K562 (cell line): ENCODE data around the gene CREB3L2. TPM values are rescaled to one million over a fixed set of nuclear protein-coding genes. Genes with fewer than 3 reads are reported as not detected.
A peak's percentile ranks its signal among the peaks of the same experiment; 100 is the strongest.

ENCODE experiments used
- ATAC-seq: fragments of 200-7000 bp; cut with Tn5 transposase; 3 replicates; pipeline ENCODE4 v1.9.1; 2020; ENCODE audit warnings: moderate library complexity
- BruUV-seq: library from RNA; stranded (reverse); fragments of 400-500 nt; replicated peaks from 2 replicates; lab custom pipeline; 2021; lab: Mats Ljungman, UMichigan
- CTCF ChIA-PET: fragments of 300-600 bp; formaldehyde crosslinking; extraction: SDS; loops from one replicate; lab custom pipeline; 2021; ENCODE audit warnings: low intra/inter-chr PET ratio; lab: Yijun Ruan, JAX
- POLR2A ChIA-PET: fragments of 300-600, 350-650 bp; sonication (Branson Sonifier 250); formaldehyde crosslinking; extraction: SDS; loops from one replicate; lab custom pipeline; 2021; ENCODE audit warnings: antibody characterized with exemption, inconsistent platforms; lab: Yijun Ruan, JAX
- DNase-seq, 4 experiments: peaks; one replicate each; pipeline versions ENCODE4 v3.0.0 to v3.0.0-alpha.2; 2011 to 2018; ENCODE audit warnings: low spot score in 3 of 4, mixed read lengths in 3 of 4; ENCODE audit errors: extremely low read depth in 1 of 4
- FAIRE-seq: peaks from 2 replicates; lab custom pipeline; 2011; peaks lifted over from hg19 to GRCh38; lab: Jason Lieb, UNC
- H2AFZ ChIP-seq: 2 replicates; pipeline ENCODE4 v1.6.0; 2011; ENCODE audit warnings: low read depth, low read length, control low read depth, inconsistent platforms
- H3K27ac ChIP-seq: fragments of 200-600 bp; 3 replicates; pipeline ENCODE4 v1.8.0; 2011; ENCODE audit warnings: low read depth, mild to moderate bottlenecking, control low read depth, inconsistent platforms, low read length, moderate library complexity, mixed read lengths; ENCODE audit errors: extremely low read depth
- H3K27me3 ChIP-seq, 2 experiments: fragments of 300-600 bp in 1 of 2; 2 replicates in 1 of 2; 3 replicates in 1 of 2; pipeline versions ENCODE4 v1.6.0 to v1.8.0; 2011; ENCODE audit warnings: inconsistent platforms in 2 of 2, low read length in 2 of 2, mild to moderate bottlenecking in 1 of 2, mixed read lengths in 1 of 2, moderate library complexity in 1 of 2; ENCODE audit not compliant: control insufficient read depth in 2 of 2, insufficient read depth in 2 of 2
- H3K36me3 ChIP-seq: fragments of 300-600 bp; 3 replicates; pipeline ENCODE4 v1.8.0; 2011; ENCODE audit warnings: mild to moderate bottlenecking, low read length, inconsistent platforms; ENCODE audit not compliant: control insufficient read depth, insufficient read depth
- H3K4me1 ChIP-seq, 2 experiments: fragments of 200-600 bp in 1 of 2; replicated peaks in 1 of 2; 2 replicates in 1 of 2; 3 replicates in 1 of 2; pipeline versions ENCODE4 v1.5.1 to v1.8.0; 2011; ENCODE audit warnings: inconsistent platforms in 2 of 2, low read length in 2 of 2, mild to moderate bottlenecking in 1 of 2, mixed read lengths in 1 of 2, moderate library complexity in 1 of 2; ENCODE audit not compliant: control insufficient read depth in 2 of 2, insufficient read depth in 2 of 2
- H3K4me2 ChIP-seq: 2 replicates; pipeline ENCODE4 v1.6.1; 2011; ENCODE audit warnings: low read length, control low read depth, inconsistent platforms, mixed read lengths; ENCODE audit not compliant: insufficient read depth
- H3K4me3 ChIP-seq: fragments of 200-600 bp; sonication (generic), shearing (Covaris generic); 2 replicates; pipeline ENCODE4 v1.5.1; 2016; ENCODE audit warnings: control low read depth, inconsistent platforms
- H3K79me2 ChIP-seq: fragments of 200-600 bp; 3 replicates; pipeline ENCODE4 v1.8.0; 2011; ENCODE audit warnings: low read length, inconsistent platforms; ENCODE audit not compliant: control insufficient read depth, insufficient read depth
- H3K9ac ChIP-seq, 2 experiments: 2 replicates each; pipeline versions ENCODE4 v1.6.0 to v1.6.1; 2011; ENCODE audit warnings: low read depth in 2 of 2, low read length in 2 of 2, control low read depth in 1 of 2, inconsistent platforms in 1 of 2, mild to moderate bottlenecking in 1 of 2, mixed read lengths in 1 of 2; ENCODE audit not compliant: insufficient read depth in 1 of 2
- H3K9me1 ChIP-seq: one replicate; pipeline ENCODE4 v1.6.0; 2011; ENCODE audit warnings: inconsistent platforms, mild to moderate bottlenecking, low read length, moderate library complexity; ENCODE audit not compliant: control insufficient read depth, insufficient read depth
- H3K9me3 ChIP-seq: replicated peaks from 2 replicates; pipeline ENCODE4 v1.5.1; 2011; ENCODE audit warnings: low read depth, low read length, inconsistent platforms; ENCODE audit not compliant: control insufficient read depth, insufficient read depth
- H4K20me1 ChIP-seq: replicated peaks from 2 replicates; pipeline ENCODE4 v1.6.1; 2011; ENCODE audit warnings: low read length, inconsistent platforms, mixed read lengths; ENCODE audit not compliant: control insufficient read depth, insufficient read depth
- CHD1 ChIP-seq: fragments of 200-600 bp; sonication (generic); IDR thresholded peaks from one replicate; pipeline ENCODE4 v1.6.1; 2012; ENCODE audit warnings: mild to moderate bottlenecking, moderate library complexity, low read length, inconsistent platforms
- ERF ChIP-seq: fragments of 450-650 bp; formaldehyde crosslinking; IDR thresholded peaks from 2 replicates; pipeline ENCODE4 v1.4.0; 2020; ENCODE audit warnings: mild to moderate bottlenecking, mixed read lengths
- GABPA ChIP-seq: fragments of 200-800 bp; sonication (Bioruptor generic); conservative IDR thresholded peaks from 2 replicates; pipeline ENCODE4 v1.6.1; 2016; ENCODE audit warnings: low read depth, missing genetic modification characterization, missing compliant biosample characterization
- RNF2 ChIP-seq: sonication (generic); IDR thresholded peaks from 2 replicates; pipeline ENCODE4 v1.6.1; 2016
- STAT5A ChIP-seq: IDR thresholded peaks from 2 replicates; pipeline ENCODE4 v1.6.1; 2012; ENCODE audit warnings: low read length, inconsistent platforms, borderline replicate concordance
- TAL1 ChIP-seq: fragments of 450-650 bp; IDR thresholded peaks from 2 replicates; pipeline ENCODE4 v1.6.1; 2016; ENCODE audit warnings: mild to moderate bottlenecking
- ZC3H11A ChIP-seq: IDR thresholded peaks from 2 replicates; pipeline ENCODE4 v1.6.1; 2012; ENCODE audit warnings: low read depth, low read length, improper control_type of control experiment
- WGBS: fragments of 100-300 bp; shearing (Covaris generic); methylation state at CpG from one replicate; pipeline ENCODE4 v1.1.6; 2016; ENCODE audit warnings: low coverage, mixed read lengths; ENCODE audit not compliant: insufficient coverage; ENCODE audit errors: missing lambda C conversion rate; 5-methylcytosine and 5-hydroxymethylcytosine counted together
- in situ Hi-C: fragments of 300-500 bp; cut with MboI; formaldehyde crosslinking; loops from 4 replicates; pipeline ENCODE4 v1.15.0; 2018; ENCODE audit warnings: inconsistent platforms, mixed read lengths
- intact Hi-C: fragments of 100-400 bp; cut with micrococcal nuclease; formaldehyde crosslinking; loops from 2 replicates; pipeline ENCODE4 v1.14.2; 2022
- polyA plus RNA-seq, 8 experiments: library from polyadenylated mRNA; depleted of rRNA in 4 of 8; stranded (reverse) in 5 of 8; unstranded in 3 of 8; fragments of >200 nt; fragmentation: Nextera tagmentation in 2 of 8; fragmentation: Illumina TruSeq in 1 of 8; extraction: Ambion mirVana in 2 of 8; extraction: Trizol in 1 of 8; gene quantifications; 2 replicates each; pipeline versions ENCODE4 v1.2.1 to v1.2.3, GENCODE V29; 2011 to 2014; ENCODE audit warnings: inconsistent platforms in 1 of 8, missing spikeins in 1 of 8
- total RNA-seq, 7 experiments: library from RNA; depleted of rRNA in 6 of 7; stranded (reverse); fragments of >200 nt in 6 of 7; fragmentation: Illumina TruSeq in 2 of 7; extraction: Trizol in 2 of 7; gene quantifications; 2 replicates each; pipeline versions ENCODE4 v1.2.1 to v1.2.3, GENCODE V29; 2011 to 2021; ENCODE audit warnings: low replicate concordance in 1 of 7
- TF ChIP-seq, protein P1 (sequence below): fragments of 200-800 bp; sonication (Bioruptor generic); IDR thresholded peaks from 2 replicates; pipeline ENCODE4 v1.6.1; 2016; ENCODE audit warnings: missing genetic modification characterization, missing compliant biosample characterization
- TF ChIP-seq, protein P2 (sequence below): fragments of 250-450 bp; sonication (Bioruptor Pico); IDR thresholded peaks from 2 replicates; pipeline ENCODE4 v1.5.0; 2021; ENCODE audit warnings: mild to moderate bottlenecking, borderline replicate concordance

Gene CREB3L2
- total and polyA plus RNA-seq, 9 of the 15 experiments (the other 6 are each of a cell fraction or from before 2014, with no cell fraction given): 7.1 to 45.6 (median 15.8) TPM

- no peak for ATAC-seq
- Histone ChIP-seq H3K27ac (no peak overlapping the region), H3K9me1 (no peaks in the 10 kb centered on the region), H4K20me1 (no peaks in the 10 kb centered on the region), H2AFZ (no peak overlapping the region), H3K4me3 (no peak overlapping the region), H3K36me3 (peaks cover 14% of the 10 kb centered on the region), H3K4me2 (no peak overlapping the region), H3K27me3 (no peaks in the 10 kb centered on the region), H3K9ac (no peak overlapping the region), H3K4me1 (peaks cover 19 to 61% of the 10 kb centered on the region in 2 experiments), H3K79me2 (peaks cover 79% of the 10 kb centered on the region), H3K9me3 (no peaks in the 10 kb centered on the region)
- intact Hi-C loops (no loop called here), in situ Hi-C loops (no loop called here)
- POLR2A ChIA-PET: interaction anchor here (0.6 to 2.0 kb wide), 2 partner anchors 10 to 393 kb away, joined by 3 to 5 read pairs; no protein-coding TSS in a partner anchor
- no TSS peak for BruUV-seq
- CTCF ChIA-PET: interaction anchor here (0.5 kb wide), 1 partner anchor 656 kb away, joined by 3 read pairs; no protein-coding TSS in a partner anchor
- DNase-seq: no peak
- WGBS: 76% methylated on average over 5 of the region's 5 CpGs
- FAIRE-seq: no peak
- no peak for TF ChIP-seq STAT5A
- TF ChIP-seq ERF (CRISPR knock-in tag): no peak
- TF ChIP-seq TAL1: no peak
- TF ChIP-seq, protein P1, sequence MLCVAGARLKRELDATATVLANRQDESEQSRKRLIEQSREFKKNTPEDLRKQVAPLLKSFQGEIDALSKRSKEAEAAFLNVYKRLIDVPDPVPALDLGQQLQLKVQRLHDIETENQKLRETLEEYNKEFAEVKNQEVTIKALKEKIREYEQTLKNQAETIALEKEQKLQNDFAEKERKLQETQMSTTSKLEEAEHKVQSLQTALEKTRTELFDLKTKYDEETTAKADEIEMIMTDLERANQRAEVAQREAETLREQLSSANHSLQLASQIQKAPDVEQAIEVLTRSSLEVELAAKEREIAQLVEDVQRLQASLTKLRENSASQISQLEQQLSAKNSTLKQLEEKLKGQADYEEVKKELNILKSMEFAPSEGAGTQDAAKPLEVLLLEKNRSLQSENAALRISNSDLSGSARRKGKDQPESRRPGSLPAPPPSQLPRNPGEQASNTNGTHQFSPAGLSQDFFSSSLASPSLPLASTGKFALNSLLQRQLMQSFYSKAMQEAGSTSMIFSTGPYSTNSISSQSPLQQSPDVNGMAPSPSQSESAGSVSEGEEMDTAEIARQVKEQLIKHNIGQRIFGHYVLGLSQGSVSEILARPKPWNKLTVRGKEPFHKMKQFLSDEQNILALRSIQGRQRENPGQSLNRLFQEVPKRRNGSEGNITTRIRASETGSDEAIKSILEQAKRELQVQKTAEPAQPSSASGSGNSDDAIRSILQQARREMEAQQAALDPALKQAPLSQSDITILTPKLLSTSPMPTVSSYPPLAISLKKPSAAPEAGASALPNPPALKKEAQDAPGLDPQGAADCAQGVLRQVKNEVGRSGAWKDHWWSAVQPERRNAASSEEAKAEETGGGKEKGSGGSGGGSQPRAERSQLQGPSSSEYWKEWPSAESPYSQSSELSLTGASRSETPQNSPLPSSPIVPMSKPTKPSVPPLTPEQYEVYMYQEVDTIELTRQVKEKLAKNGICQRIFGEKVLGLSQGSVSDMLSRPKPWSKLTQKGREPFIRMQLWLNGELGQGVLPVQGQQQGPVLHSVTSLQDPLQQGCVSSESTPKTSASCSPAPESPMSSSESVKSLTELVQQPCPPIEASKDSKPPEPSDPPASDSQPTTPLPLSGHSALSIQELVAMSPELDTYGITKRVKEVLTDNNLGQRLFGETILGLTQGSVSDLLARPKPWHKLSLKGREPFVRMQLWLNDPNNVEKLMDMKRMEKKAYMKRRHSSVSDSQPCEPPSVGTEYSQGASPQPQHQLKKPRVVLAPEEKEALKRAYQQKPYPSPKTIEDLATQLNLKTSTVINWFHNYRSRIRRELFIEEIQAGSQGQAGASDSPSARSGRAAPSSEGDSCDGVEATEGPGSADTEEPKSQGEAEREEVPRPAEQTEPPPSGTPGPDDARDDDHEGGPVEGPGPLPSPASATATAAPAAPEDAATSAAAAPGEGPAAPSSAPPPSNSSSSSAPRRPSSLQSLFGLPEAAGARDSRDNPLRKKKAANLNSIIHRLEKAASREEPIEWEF: no peak
- TF ChIP-seq GABPA (tag): no peak
- no peak for TF ChIP-seq CHD1
- TF ChIP-seq, protein P2, sequence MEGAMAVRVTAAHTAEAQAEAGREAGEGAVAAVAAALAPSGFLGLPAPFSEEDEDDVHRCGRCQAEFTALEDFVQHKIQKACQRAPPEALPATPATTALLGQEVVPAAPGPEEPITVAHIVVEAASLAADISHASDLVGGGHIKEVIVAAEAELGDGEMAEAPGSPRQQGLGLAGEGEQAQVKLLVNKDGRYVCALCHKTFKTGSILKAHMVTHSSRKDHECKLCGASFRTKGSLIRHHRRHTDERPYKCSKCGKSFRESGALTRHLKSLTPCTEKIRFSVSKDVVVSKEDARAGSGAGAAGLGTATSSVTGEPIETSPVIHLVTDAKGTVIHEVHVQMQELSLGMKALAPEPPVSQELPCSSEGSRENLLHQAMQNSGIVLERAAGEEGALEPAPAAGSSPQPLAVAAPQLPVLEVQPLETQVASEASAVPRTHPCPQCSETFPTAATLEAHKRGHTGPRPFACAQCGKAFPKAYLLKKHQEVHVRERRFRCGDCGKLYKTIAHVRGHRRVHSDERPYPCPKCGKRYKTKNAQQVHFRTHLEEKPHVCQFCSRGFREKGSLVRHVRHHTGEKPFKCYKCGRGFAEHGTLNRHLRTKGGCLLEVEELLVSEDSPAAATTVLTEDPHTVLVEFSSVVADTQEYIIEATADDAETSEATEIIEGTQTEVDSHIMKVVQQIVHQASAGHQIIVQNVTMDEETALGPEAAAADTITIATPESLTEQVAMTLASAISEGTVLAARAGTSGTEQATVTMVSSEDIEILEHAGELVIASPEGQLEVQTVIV (CRISPR knock-in tag): 0 out of 2 replicates have a peak, but pooled peaks have one; percentile 28
- no peak for TF ChIP-seq RNF2
- TF ChIP-seq ZC3H11A: no peak
Observed at GRCh38 chr7:137948083-137948844, 53.6 kb downstream of the CREB3L2 start.
